Glutamatergic neuron (in vitro differentiated cells): ENCODE measurements around the gene TYK2. TPM values are rescaled to one million over a fixed set of nuclear protein-coding genes. Genes with fewer than 3 reads are reported as not detected.

Experiments
- DNase-seq: peaks from one replicate; pipeline ENCODE4 v3.0.0; 2022
- H3K27ac Mint-ChIP-seq: one replicate; pipeline ENCODE4 v1.8.0; 2020; ENCODE audit warnings: mild to moderate bottlenecking, mixed read lengths, inconsistent platforms; ENCODE audit not compliant: unreplicated experiment
- H3K27me3 Mint-ChIP-seq: one replicate; pipeline ENCODE4 v1.8.0; 2020; ENCODE audit warnings: mild to moderate bottlenecking, moderate library complexity, mixed read lengths, inconsistent platforms; ENCODE audit not compliant: unreplicated experiment
- H3K36me3 Mint-ChIP-seq: one replicate; pipeline ENCODE4 v1.8.0; 2020; ENCODE audit warnings: mild to moderate bottlenecking, mixed read lengths, inconsistent platforms; ENCODE audit not compliant: unreplicated experiment
- H3K4me1 Mint-ChIP-seq: one replicate; pipeline ENCODE4 v1.8.0; 2020; ENCODE audit warnings: mild to moderate bottlenecking, low read depth, mixed read lengths, inconsistent platforms; ENCODE audit not compliant: unreplicated experiment
- H3K4me3 Mint-ChIP-seq: one replicate; pipeline ENCODE4 v1.8.0; 2020; ENCODE audit warnings: mild to moderate bottlenecking, mixed read lengths, inconsistent platforms; ENCODE audit not compliant: unreplicated experiment
- H3K9me3 Mint-ChIP-seq: one replicate; pipeline ENCODE4 v1.8.0; 2020; ENCODE audit warnings: mild to moderate bottlenecking, moderate library complexity, mixed read lengths, inconsistent platforms; ENCODE audit not compliant: unreplicated experiment
- microRNA-seq: library from miRNA; unstranded; fragments of <30 nt; microRNA quantifications from one replicate; pipeline ENCODE4, GENCODE V29; 2020; ENCODE audit not compliant: unreplicated experiment
- total RNA-seq: library from RNA; stranded (reverse); fragmentation: NEBNext Ultra II Directional; extraction: Animal tissue kit (Norgen Biotek cat#: 25700); gene quantifications from one replicate; pipeline ENCODE4 v1.2.1, GENCODE V29; 2021; ENCODE audit not compliant: unreplicated experiment
- TF ChIP-seq, protein P1 (sequence below): fragments of 200-600 bp; sonication (generic); IDR thresholded peaks from one replicate; pipeline ENCODE4 v1.5.0; 2021; ENCODE audit not compliant: partially characterized antibody, unreplicated experiment

The TYK2 gene
- total RNA-seq, 1 donor from 2014 or later = 90.4 TPM

DNA sequence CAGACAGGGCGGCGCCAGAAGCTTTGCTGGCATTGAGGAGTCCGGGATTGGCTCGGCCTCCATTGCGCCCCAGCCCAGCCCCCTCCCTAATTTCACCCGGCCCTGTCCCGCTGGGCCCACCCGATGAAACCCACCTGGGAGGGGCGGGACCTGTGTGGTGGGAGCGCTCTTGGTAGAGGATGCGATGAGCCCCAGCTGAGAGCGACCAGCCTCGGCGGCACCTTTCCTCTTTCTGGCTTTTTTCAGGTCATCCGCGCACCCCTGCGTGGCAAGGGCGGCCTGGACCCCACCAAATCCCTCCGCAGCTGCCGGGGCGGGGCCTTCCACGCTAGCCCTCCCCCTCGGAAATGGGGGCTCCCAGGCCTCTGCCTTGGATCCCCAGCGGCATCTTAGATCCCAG is 70.9 kb downstream of the TYK2 start, which contains the start of gene ZGLP1:
ZGLP1 (minus strand) TSS at position 393 of the 400 bp plus-strand sequence.
- no peak for DNase-seq
- peaks cover 4% of the 10 kb centered on the region for H3K36me3 Mint-ChIP-seq
- no peak within 1 kb of the TSS for H3K4me3 Mint-ChIP-seq
- no peak within 1 kb of the TSS for H3K27ac Mint-ChIP-seq
- peaks cover 4% of the 10 kb centered on the region for H3K4me1 Mint-ChIP-seq
- peaks cover 4% of the 10 kb centered on the region for H3K9me3 Mint-ChIP-seq
- H3K27me3 Mint-ChIP-seq = peaks cover 4% of the 10 kb centered on the region
- TF ChIP-seq, protein P1, sequence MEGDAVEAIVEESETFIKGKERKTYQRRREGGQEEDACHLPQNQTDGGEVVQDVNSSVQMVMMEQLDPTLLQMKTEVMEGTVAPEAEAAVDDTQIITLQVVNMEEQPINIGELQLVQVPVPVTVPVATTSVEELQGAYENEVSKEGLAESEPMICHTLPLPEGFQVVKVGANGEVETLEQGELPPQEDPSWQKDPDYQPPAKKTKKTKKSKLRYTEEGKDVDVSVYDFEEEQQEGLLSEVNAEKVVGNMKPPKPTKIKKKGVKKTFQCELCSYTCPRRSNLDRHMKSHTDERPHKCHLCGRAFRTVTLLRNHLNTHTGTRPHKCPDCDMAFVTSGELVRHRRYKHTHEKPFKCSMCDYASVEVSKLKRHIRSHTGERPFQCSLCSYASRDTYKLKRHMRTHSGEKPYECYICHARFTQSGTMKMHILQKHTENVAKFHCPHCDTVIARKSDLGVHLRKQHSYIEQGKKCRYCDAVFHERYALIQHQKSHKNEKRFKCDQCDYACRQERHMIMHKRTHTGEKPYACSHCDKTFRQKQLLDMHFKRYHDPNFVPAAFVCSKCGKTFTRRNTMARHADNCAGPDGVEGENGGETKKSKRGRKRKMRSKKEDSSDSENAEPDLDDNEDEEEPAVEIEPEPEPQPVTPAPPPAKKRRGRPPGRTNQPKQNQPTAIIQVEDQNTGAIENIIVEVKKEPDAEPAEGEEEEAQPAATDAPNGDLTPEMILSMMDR = no peak

DNA sequence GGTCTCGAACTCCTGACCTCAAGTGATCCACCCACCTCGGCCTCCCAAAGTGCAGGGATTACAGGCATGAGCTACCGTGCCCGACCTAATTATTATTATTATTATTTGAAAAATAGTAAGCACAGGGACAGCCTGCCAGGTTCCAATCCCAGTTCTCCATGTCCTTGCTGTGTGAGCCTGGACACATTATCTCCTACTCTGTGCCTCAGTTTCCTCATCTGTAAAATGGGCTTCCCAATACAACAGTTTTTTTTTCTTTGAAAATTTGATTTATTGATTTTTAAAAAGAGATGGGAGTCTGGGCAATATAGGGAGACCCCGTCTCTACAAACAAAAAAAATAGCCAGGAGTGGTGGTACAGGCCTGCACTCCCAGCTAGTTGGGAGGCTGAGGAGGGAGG is 74.0 kb downstream of the TYK2 start:
- Mint-ChIP-seq H3K27me3 (peaks cover 5% of the 10 kb centered on the region), H3K36me3 (no peaks in the 10 kb centered on the region), H3K9me3 (peaks cover 2% of the 10 kb centered on the region), H3K4me1 (peaks cover 4% of the 10 kb centered on the region), H3K4me3 (no peak overlapping the region), H3K27ac (no peak overlapping the region)
- TF ChIP-seq, protein P1 = no peak
- no peak for DNase-seq

DNA sequence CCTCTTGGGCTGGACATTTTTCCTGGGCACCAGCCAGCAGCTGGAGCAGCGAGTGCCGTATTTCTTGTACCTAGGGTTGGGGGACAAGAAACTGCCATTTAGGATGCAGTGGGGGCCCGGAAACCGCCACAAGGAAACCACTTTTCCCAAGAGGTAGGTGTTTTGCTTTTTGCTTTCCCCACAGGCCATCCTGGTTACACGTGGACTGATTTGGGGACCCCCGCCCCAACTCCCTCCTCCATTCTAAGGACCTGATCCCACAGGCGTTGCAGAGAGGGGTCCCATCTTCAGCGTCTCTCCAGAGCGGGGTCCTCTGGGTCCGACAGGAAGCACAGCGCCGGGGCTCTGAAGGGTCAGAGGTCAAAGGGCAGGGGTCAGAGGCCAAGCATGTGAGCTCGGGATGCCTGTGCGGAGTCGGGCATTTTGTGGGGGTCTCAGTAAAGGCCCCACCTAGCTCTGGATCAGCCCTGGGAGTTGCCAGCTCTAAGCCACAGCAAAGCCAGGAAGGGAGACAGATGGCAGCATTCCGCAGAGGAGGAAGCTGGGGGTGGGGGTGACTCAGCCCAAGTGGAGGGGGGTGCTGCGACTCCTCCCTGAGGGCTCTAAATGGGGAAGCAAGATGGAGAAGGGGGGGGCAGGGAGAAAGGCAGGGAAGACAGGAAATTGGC is 75.1 kb downstream of the TYK2 start:
- DNase-seq = no peak
- Mint-ChIP-seq H3K27ac (no peak overlapping the region), H3K27me3 (peaks cover 7% of the 10 kb centered on the region), H3K4me3 (no peak overlapping the region), H3K36me3 (no peaks in the 10 kb centered on the region), H3K9me3 (peaks cover 2% of the 10 kb centered on the region), H3K4me1 (peaks cover 4% of the 10 kb centered on the region)
- TF ChIP-seq, protein P1 = no peak

Small RNA genes within 50 kb of the gene (microRNA-seq; reads per million reads assigned to microRNA genes)
- gene MIR1181 = 0.55 reads per million

Other genes with a start within 250 kb of the TYK2 start
- 129 TPM for gene DNMT1, start 185.6 kb downstream of the TYK2 start, total RNA-seq
- gene S1PR2, start 149.2 kb downstream of the TYK2 start, total RNA-seq = 12.5 TPM
- gene MRPL4, start 128.4 kb downstream of the TYK2 start, total RNA-seq = 42.8 TPM
- not detected for gene ICAM1, start 109.5 kb downstream of the TYK2 start, total RNA-seq
- gene ICAM4, start 93.6 kb downstream of the TYK2 start, total RNA-seq = not detected
- 3.6 TPM for gene ICAM5, start 90.6 kb downstream of the TYK2 start, total RNA-seq
- 9.4 TPM for gene ZGLP1, start 70.8 kb downstream of the TYK2 start, total RNA-seq
- 16.0 TPM for gene FDX2, start 64.6 kb downstream of the TYK2 start, total RNA-seq
- 24.8 TPM for gene RAVER1, start 47.0 kb downstream of the TYK2 start, total RNA-seq
- gene ICAM3, start 40.9 kb downstream of the TYK2 start, total RNA-seq = 2.0 TPM
- gene CDC37, start 23.0 kb upstream of the TYK2 start, total RNA-seq = 128 TPM
- 5.7 TPM for gene PDE4A, start 40.0 kb upstream of the TYK2 start, total RNA-seq
- 44.1 TPM for gene KEAP1, start 122.8 kb upstream of the TYK2 start, total RNA-seq
- gene S1PR5, start 136.9 kb upstream of the TYK2 start, total RNA-seq = not detected
- 56.1 TPM for gene ATG4D, start 163.3 kb upstream of the TYK2 start, total RNA-seq
- 24.1 TPM for gene KRI1, start 185.4 kb upstream of the TYK2 start, total RNA-seq
- 68.3 TPM for gene CDKN2D, start 188.4 kb upstream of the TYK2 start, total RNA-seq
- gene AP1M2, start 206.7 kb upstream of the TYK2 start, total RNA-seq = 1.2 TPM
- gene SLC44A2, start 245.0 kb upstream of the TYK2 start, total RNA-seq = 129 TPM